DND-41 (cell line): ENCODE data around the gene WTAP.

Experiments
- EZH2 ChIP-seq: IDR thresholded peaks from 3 replicates; pipeline ENCODE4 v1.6.1; 2012; ENCODE audit warnings: borderline replicate concordance, low read depth, mild to moderate bottlenecking, moderate library complexity, low read length, inconsistent platforms; ENCODE audit not compliant: severe bottlenecking
- TF ChIP-seq, protein P1 (sequence below): IDR thresholded peaks from 2 replicates; pipeline ENCODE4 v1.5.1; 2012; ENCODE audit warnings: borderline replicate concordance, low read length, moderate library complexity, mild to moderate bottlenecking; ENCODE audit not compliant: poor library complexity, severe bottlenecking; ENCODE audit errors: extremely low read depth

DNA sequence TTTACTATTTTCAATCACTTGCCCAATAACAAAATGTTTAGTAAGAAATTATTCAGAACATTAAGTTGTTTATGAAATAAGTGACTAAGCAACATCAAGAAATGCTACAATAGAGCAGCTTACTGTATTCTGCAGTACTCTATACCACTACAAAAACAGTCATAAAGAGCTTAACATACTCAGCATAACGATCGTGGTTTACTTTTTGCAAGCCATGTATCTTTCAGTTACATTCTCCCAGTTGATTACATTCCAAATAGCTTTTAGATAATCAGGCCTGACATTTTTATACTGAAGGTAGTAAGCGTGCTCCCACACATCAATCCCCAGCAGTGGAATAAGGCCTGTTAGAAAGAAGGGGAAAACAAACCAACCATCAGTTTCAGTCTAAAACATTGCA, 45.0 kb upstream of the WTAP start:
- TF ChIP-seq, protein P1, sequence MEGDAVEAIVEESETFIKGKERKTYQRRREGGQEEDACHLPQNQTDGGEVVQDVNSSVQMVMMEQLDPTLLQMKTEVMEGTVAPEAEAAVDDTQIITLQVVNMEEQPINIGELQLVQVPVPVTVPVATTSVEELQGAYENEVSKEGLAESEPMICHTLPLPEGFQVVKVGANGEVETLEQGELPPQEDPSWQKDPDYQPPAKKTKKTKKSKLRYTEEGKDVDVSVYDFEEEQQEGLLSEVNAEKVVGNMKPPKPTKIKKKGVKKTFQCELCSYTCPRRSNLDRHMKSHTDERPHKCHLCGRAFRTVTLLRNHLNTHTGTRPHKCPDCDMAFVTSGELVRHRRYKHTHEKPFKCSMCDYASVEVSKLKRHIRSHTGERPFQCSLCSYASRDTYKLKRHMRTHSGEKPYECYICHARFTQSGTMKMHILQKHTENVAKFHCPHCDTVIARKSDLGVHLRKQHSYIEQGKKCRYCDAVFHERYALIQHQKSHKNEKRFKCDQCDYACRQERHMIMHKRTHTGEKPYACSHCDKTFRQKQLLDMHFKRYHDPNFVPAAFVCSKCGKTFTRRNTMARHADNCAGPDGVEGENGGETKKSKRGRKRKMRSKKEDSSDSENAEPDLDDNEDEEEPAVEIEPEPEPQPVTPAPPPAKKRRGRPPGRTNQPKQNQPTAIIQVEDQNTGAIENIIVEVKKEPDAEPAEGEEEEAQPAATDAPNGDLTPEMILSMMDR: no peak
- TF ChIP-seq EZH2: no peak
